SK-N-SH treated with all-trans-retinoic acid at 6 μM for 48 hours (cell line): ENCODE data around the gene USP38.

Source experiments
- ARNTL ChIP-seq: fragments of 450-650 bp; formaldehyde crosslinking; IDR thresholded peaks from 2 replicates; pipeline ENCODE4 v1.5.0; 2020; ENCODE audit warnings: low read depth, mild to moderate bottlenecking, moderate library complexity, borderline replicate concordance
- GLIS3 ChIP-seq: fragments of 250-450 bp; sonication (Bioruptor Pico); IDR thresholded peaks from 2 replicates; pipeline ENCODE4 v1.5.0; 2020; ENCODE audit warnings: mild to moderate bottlenecking, moderate library complexity
- ISL1 ChIP-seq: fragments of 250-450 bp; sonication (Bioruptor Pico); IDR thresholded peaks from 2 replicates; pipeline ENCODE4 v2.1.2; 2022; ENCODE audit warnings: mild to moderate bottlenecking, moderate library complexity
- TCF4 ChIP-seq: fragments of 250-450 bp; sonication (Bioruptor Pico); IDR thresholded peaks from 2 replicates; pipeline ENCODE4 v1.8.0; 2021; ENCODE audit warnings: mild to moderate bottlenecking, moderate library complexity, borderline replicate concordance
- ZFP3 ChIP-seq: fragments of 250-450 bp; sonication (Bioruptor Pico); IDR thresholded peaks from 2 replicates; pipeline ENCODE4 v1.5.0; 2020; ENCODE audit warnings: mild to moderate bottlenecking, moderate library complexity
- ZNF70 ChIP-seq: fragments of 450-650 bp; formaldehyde crosslinking; IDR thresholded peaks from 2 replicates; pipeline ENCODE4 v1.5.0; 2020; ENCODE audit warnings: mild to moderate bottlenecking, moderate library complexity
- TF ChIP-seq, protein P1 (sequence below): fragments of 250-450 bp; sonication (Bioruptor Pico); IDR thresholded peaks from 2 replicates; pipeline ENCODE4 v1.5.1; 2021; ENCODE audit warnings: mild to moderate bottlenecking, moderate library complexity
- TF ChIP-seq, protein P2 (sequence below): fragments of 250-450 bp; sonication (Bioruptor Pico); IDR thresholded peaks from 2 replicates; pipeline ENCODE4 v1.5.1; 2020; ENCODE audit warnings: low read depth, mild to moderate bottlenecking, moderate library complexity
- TF ChIP-seq, protein P3 (sequence below): fragments of 250-450 bp; sonication (Bioruptor Pico); IDR thresholded peaks from 2 replicates; pipeline ENCODE4 v1.8.0; 2021; ENCODE audit warnings: low read depth, mild to moderate bottlenecking, moderate library complexity, borderline replicate concordance
- TF ChIP-seq, protein P4 (sequence below): fragments of 250-450 bp; sonication (Bioruptor Pico); IDR thresholded peaks from 2 replicates; pipeline ENCODE4 v1.8.0; 2020; ENCODE audit warnings: mild to moderate bottlenecking, moderate library complexity, borderline replicate concordance

DNA sequence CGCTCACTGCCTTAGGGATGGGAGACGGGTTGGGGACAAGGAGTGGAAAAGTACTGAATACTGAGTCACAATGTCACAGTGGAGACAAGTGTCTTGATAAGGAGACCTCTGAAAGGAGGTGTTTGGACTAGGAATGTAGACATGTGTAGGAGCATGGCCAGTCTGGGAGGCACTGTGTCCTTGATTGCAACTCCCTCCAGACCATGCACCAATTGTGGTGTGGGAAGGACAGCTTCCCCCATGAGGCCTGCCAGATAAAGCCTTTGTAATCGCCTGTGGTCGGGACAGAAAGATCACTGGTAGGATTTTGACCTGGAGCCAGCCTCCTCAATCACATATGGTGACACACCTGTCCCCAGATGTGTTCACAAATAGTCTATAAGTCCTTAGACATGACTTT is 64.1 kb downstream of the USP38 start:
- TF ChIP-seq ZFP3 (CRISPR knock-in tag) (no peak), GLIS3 (CRISPR knock-in tag) (no peak), ISL1 (CRISPR knock-in tag) (no peak), ZNF70 (CRISPR knock-in tag) (no peak), TCF4 (CRISPR knock-in tag) (no peak), ARNTL (CRISPR knock-in tag) (no peak)
- TF ChIP-seq, protein P1, sequence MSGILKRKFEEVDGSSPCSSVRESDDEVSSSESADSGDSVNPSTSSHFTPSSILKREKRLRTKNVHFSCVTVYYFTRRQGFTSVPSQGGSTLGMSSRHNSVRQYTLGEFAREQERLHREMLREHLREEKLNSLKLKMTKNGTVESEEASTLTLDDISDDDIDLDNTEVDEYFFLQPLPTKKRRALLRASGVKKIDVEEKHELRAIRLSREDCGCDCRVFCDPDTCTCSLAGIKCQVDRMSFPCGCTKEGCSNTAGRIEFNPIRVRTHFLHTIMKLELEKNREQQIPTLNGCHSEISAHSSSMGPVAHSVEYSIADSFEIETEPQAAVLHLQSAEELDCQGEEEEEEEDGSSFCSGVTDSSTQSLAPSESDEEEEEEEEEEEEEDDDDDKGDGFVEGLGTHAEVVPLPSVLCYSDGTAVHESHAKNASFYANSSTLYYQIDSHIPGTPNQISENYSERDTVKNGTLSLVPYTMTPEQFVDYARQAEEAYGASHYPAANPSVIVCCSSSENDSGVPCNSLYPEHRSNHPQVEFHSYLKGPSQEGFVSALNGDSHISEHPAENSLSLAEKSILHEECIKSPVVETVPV = no peak
- TF ChIP-seq, protein P2, sequence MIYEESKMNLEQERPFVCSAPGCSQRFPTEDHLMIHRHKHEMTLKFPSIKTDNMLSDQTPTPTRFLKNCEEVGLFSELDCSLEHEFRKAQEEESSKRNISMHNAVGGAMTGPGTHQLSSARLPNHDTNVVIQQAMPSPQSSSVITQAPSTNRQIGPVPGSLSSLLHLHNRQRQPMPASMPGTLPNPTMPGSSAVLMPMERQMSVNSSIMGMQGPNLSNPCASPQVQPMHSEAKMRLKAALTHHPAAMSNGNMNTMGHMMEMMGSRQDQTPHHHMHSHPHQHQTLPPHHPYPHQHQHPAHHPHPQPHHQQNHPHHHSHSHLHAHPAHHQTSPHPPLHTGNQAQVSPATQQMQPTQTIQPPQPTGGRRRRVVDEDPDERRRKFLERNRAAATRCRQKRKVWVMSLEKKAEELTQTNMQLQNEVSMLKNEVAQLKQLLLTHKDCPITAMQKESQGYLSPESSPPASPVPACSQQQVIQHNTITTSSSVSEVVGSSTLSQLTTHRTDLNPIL (CRISPR knock-in tag) = no peak
- TF ChIP-seq, protein P3, sequence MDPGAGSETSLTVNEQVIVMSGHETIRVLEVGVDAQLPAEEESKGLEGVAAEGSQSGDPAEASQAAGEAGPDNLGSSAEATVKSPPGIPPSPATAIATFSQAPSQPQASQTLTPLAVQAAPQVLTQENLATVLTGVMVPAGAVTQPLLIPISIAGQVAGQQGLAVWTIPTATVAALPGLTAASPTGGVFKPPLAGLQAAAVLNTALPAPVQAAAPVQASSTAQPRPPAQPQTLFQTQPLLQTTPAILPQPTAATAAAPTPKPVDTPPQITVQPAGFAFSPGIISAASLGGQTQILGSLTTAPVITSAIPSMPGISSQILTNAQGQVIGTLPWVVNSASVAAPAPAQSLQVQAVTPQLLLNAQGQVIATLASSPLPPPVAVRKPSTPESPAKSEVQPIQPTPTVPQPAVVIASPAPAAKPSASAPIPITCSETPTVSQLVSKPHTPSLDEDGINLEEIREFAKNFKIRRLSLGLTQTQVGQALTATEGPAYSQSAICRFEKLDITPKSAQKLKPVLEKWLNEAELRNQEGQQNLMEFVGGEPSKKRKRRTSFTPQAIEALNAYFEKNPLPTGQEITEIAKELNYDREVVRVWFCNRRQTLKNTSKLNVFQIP = no peak
- TF ChIP-seq, protein P4, sequence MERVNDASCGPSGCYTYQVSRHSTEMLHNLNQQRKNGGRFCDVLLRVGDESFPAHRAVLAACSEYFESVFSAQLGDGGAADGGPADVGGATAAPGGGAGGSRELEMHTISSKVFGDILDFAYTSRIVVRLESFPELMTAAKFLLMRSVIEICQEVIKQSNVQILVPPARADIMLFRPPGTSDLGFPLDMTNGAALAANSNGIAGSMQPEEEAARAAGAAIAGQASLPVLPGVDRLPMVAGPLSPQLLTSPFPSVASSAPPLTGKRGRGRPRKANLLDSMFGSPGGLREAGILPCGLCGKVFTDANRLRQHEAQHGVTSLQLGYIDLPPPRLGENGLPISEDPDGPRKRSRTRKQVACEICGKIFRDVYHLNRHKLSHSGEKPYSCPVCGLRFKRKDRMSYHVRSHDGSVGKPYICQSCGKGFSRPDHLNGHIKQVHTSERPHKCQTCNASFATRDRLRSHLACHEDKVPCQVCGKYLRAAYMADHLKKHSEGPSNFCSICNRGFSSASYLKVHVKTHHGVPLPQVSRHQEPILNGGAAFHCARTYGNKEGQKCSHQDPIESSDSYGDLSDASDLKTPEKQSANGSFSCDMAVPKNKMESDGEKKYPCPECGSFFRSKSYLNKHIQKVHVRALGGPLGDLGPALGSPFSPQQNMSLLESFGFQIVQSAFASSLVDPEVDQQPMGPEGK (CRISPR knock-in tag) = no peak
